ENCODE results near the gene ZNF594.
"Not testable (repeated sequence)": the region's sequence is repeated elsewhere in the genome, so short reads cannot be mapped to it uniquely, and the experiment has no call there.

DNA sequence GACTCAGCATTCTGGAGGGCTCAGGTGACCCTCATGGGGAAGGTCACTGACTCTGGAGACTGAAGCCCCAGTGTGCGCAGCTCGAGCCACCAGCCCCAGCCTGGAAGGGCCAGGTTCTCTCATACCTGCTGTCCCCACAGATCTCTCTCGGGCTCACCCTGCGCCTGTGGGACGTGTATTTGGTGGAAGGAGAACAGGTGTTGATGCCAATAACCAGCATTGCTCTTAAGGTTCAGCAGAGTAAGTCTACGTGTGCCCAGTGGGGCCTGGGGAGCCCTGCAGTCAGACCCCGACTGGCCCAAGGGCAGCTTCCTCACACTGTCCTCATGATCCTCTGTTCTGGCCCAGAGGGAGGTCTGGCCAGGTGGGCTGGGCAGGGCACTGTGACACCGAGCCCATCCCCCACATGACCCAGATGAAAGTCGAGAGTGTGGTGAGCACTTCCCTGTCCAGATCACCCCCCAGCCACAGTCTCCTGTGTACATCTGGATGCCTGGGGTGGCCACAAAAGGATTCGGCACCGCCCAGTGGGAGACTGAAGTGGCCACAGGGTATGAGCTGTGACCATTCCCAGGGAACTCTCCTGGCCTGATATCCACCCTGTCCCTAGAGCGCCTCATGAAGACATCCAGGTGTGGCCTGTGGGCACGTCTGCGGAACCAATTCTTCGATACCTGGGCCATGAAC is 54.0 kb downstream of the ZNF594 start:
- TF ChIP-seq, protein P1, sequence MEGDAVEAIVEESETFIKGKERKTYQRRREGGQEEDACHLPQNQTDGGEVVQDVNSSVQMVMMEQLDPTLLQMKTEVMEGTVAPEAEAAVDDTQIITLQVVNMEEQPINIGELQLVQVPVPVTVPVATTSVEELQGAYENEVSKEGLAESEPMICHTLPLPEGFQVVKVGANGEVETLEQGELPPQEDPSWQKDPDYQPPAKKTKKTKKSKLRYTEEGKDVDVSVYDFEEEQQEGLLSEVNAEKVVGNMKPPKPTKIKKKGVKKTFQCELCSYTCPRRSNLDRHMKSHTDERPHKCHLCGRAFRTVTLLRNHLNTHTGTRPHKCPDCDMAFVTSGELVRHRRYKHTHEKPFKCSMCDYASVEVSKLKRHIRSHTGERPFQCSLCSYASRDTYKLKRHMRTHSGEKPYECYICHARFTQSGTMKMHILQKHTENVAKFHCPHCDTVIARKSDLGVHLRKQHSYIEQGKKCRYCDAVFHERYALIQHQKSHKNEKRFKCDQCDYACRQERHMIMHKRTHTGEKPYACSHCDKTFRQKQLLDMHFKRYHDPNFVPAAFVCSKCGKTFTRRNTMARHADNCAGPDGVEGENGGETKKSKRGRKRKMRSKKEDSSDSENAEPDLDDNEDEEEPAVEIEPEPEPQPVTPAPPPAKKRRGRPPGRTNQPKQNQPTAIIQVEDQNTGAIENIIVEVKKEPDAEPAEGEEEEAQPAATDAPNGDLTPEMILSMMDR (IDR thresholded peaks at IDR 0.05): not testable (repeated sequence)
- not testable (repeated sequence) for TF ChIP-seq POLR2A (IDR thresholded peaks at IDR 0.05)

All from lower leg skin (tissue), 3 donors.